HCT116 (cell line): Measurements from ENCODE around the gene ICE1.

Source experiments
- CEBPB ChIP-seq: IDR thresholded peaks from 2 replicates; pipeline ENCODE4 v1.6.1; 2012; ENCODE audit warnings: low read depth
- EGR1 ChIP-seq: IDR thresholded peaks from 2 replicates; pipeline ENCODE4 v1.6.1; 2012; ENCODE audit warnings: low read depth
- ELF1 ChIP-seq: IDR thresholded peaks from 2 replicates; pipeline ENCODE4 v1.6.1; 2012; ENCODE audit warnings: low read depth, borderline replicate concordance
- EZH2 ChIP-seq: fragments of 200-600 bp; sonication (generic); IDR thresholded peaks from 2 replicates; pipeline ENCODE4 v1.6.1; 2017; ENCODE audit warnings: antibody characterized with exemption, mixed run types
- EZH2phosphoT487 ChIP-seq: fragments of 200-600 bp; IDR thresholded peaks from 2 replicates; pipeline ENCODE4 v1.6.1; 2018; ENCODE audit warnings: antibody characterized with exemption, borderline replicate concordance
- JUND ChIP-seq: IDR thresholded peaks from 2 replicates; pipeline ENCODE4 v1.6.1; 2012
- POLR2A ChIP-seq: IDR thresholded peaks from 2 replicates; pipeline ENCODE4 v1.7.0; 2011; ENCODE audit warnings: borderline replicate concordance; ENCODE audit not compliant: insufficient read depth, insufficient read length; ENCODE audit errors: extremely low read depth
- POLR2AphosphoS5 ChIP-seq: IDR thresholded peaks from 2 replicates; pipeline ENCODE4 v1.6.1; 2011; ENCODE audit warnings: mild to moderate bottlenecking, low read depth, low read length, moderate library complexity
- RAD21 ChIP-seq: IDR thresholded peaks from 2 replicates; pipeline ENCODE4 v1.6.1; 2012; ENCODE audit warnings: low read depth, mild to moderate bottlenecking
- SIN3A ChIP-seq: IDR thresholded peaks from 2 replicates; pipeline ENCODE4 v1.6.1; 2012; ENCODE audit warnings: low read depth
- TF ChIP-seq, protein P1 (sequence below), 3 experiments: fragments of 200-600 bp in 1 of 3; sonication (generic) in 1 of 3; IDR thresholded peaks in 2 of 3; conservative IDR thresholded peaks in 1 of 3; 2 replicates each; pipeline ENCODE4 v1.5.1; 2012 to 2017; ENCODE audit warnings: low read depth in 2 of 3, low read length in 2 of 3, antibody characterized with exemption in 1 of 3, borderline replicate concordance in 1 of 3, control low read depth in 1 of 3, mild to moderate bottlenecking in 1 of 3, mixed read lengths in 1 of 3, mixed run types in 1 of 3, moderate library complexity in 1 of 3; ENCODE audit not compliant: insufficient read depth in 1 of 3
- TF ChIP-seq, protein P2 (sequence below): IDR thresholded peaks from 2 replicates; pipeline ENCODE4 v1.6.1; 2012; ENCODE audit warnings: low read depth
- TF ChIP-seq, protein P3 (sequence below): IDR thresholded peaks from 2 replicates; pipeline ENCODE4 v1.6.1; 2012
- TF ChIP-seq, protein P4 (sequence below): IDR thresholded peaks from 2 replicates; pipeline ENCODE4 v1.6.1; 2011; ENCODE audit warnings: mild to moderate bottlenecking, low read length, moderate library complexity; ENCODE audit not compliant: insufficient replicate concordance; ENCODE audit errors: extremely low read depth

GRCh38 chr5:5490774-5491347 lies 68.4 kb downstream of the ICE1 start:
- TF ChIP-seq, protein P1, sequence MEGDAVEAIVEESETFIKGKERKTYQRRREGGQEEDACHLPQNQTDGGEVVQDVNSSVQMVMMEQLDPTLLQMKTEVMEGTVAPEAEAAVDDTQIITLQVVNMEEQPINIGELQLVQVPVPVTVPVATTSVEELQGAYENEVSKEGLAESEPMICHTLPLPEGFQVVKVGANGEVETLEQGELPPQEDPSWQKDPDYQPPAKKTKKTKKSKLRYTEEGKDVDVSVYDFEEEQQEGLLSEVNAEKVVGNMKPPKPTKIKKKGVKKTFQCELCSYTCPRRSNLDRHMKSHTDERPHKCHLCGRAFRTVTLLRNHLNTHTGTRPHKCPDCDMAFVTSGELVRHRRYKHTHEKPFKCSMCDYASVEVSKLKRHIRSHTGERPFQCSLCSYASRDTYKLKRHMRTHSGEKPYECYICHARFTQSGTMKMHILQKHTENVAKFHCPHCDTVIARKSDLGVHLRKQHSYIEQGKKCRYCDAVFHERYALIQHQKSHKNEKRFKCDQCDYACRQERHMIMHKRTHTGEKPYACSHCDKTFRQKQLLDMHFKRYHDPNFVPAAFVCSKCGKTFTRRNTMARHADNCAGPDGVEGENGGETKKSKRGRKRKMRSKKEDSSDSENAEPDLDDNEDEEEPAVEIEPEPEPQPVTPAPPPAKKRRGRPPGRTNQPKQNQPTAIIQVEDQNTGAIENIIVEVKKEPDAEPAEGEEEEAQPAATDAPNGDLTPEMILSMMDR (IDR thresholded peaks at IDR 0.05 in 2 of 3, conservative IDR thresholded peaks at IDR 0.05 in 1 of 3; ENCODE audit: borderline replicate concordance in 1 of 3, insufficient read depth in 1 of 3, low read depth in 2 of 3, low read length in 2 of 3), result no peak
- no peak for TF ChIP-seq EZH2phosphoT487
- TF ChIP-seq EZH2, result no peak
- TF ChIP-seq POLR2AphosphoS5, result no peak
- TF ChIP-seq ELF1, result no peak
- TF ChIP-seq POLR2A, result no peak
- TF ChIP-seq JUND, result no peak
- no peak for TF ChIP-seq EGR1
- TF ChIP-seq, protein P2, sequence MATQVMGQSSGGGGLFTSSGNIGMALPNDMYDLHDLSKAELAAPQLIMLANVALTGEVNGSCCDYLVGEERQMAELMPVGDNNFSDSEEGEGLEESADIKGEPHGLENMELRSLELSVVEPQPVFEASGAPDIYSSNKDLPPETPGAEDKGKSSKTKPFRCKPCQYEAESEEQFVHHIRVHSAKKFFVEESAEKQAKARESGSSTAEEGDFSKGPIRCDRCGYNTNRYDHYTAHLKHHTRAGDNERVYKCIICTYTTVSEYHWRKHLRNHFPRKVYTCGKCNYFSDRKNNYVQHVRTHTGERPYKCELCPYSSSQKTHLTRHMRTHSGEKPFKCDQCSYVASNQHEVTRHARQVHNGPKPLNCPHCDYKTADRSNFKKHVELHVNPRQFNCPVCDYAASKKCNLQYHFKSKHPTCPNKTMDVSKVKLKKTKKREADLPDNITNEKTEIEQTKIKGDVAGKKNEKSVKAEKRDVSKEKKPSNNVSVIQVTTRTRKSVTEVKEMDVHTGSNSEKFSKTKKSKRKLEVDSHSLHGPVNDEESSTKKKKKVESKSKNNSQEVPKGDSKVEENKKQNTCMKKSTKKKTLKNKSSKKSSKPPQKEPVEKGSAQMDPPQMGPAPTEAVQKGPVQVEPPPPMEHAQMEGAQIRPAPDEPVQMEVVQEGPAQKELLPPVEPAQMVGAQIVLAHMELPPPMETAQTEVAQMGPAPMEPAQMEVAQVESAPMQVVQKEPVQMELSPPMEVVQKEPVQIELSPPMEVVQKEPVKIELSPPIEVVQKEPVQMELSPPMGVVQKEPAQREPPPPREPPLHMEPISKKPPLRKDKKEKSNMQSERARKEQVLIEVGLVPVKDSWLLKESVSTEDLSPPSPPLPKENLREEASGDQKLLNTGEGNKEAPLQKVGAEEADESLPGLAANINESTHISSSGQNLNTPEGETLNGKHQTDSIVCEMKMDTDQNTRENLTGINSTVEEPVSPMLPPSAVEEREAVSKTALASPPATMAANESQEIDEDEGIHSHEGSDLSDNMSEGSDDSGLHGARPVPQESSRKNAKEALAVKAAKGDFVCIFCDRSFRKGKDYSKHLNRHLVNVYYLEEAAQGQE, result no peak
- TF ChIP-seq, protein P3, sequence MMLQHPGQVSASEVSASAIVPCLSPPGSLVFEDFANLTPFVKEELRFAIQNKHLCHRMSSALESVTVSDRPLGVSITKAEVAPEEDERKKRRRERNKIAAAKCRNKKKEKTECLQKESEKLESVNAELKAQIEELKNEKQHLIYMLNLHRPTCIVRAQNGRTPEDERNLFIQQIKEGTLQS, result no peak
- TF ChIP-seq CEBPB, result no peak
- no peak for TF ChIP-seq RAD21
- TF ChIP-seq, protein P4, sequence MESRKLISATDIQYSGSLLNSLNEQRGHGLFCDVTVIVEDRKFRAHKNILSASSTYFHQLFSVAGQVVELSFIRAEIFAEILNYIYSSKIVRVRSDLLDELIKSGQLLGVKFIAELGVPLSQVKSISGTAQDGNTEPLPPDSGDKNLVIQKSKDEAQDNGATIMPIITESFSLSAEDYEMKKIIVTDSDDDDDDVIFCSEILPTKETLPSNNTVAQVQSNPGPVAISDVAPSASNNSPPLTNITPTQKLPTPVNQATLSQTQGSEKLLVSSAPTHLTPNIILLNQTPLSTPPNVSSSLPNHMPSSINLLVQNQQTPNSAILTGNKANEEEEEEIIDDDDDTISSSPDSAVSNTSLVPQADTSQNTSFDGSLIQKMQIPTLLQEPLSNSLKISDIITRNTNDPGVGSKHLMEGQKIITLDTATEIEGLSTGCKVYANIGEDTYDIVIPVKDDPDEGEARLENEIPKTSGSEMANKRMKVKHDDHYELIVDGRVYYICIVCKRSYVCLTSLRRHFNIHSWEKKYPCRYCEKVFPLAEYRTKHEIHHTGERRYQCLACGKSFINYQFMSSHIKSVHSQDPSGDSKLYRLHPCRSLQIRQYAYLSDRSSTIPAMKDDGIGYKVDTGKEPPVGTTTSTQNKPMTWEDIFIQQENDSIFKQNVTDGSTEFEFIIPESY, result no peak
- TF ChIP-seq SIN3A, result no peak
